ENCODE results near the gene SIRT7.

SIRT7 gene

DNA sequence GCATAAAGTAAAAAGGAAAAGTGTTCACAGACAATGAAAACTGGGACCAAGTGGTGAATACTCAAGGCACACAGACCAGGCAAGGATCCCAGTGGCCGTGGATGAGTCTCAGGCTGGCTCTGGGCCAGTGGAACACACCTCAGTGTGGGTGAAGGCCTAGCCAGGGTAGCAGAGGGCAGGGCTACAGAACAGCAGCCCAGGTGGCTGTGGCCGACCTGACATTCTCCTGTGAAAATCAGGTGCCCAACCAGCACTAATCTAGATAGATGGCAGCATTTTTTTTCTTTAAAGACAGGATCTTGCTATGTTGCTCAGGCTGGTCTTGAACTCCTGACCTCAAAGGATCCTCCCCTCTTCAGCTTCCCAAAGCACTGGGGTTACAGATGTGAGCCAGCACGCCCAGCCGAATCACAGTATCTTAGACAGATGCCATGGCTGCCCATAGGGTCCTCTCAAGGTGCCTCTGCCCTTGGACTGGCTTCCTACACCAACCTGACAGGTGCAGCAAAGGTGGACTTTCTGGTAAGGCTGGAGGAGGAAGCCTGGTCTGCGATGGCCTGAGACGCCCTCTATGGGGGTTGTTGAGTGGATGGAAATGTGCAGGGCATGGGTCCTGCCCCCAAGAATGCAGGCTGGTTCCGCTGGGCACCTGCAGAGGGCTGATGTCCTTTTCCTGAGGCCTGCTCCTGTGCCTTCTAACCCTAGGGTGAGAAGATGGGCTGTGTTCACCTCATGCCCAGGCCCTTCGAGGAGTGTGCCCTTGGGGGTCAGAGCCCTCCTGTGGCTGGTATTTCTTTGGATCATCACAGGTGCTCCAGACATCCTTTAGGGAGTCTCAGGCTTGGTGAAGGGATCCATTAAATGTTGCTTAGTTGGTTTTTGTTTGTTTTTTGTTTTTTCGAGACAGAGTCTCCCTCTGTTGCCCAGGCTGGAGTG is 53.9 kb downstream of the SIRT7 start:
- no peak for DNase-seq (ENCODE audit: low spot score)

DNA sequence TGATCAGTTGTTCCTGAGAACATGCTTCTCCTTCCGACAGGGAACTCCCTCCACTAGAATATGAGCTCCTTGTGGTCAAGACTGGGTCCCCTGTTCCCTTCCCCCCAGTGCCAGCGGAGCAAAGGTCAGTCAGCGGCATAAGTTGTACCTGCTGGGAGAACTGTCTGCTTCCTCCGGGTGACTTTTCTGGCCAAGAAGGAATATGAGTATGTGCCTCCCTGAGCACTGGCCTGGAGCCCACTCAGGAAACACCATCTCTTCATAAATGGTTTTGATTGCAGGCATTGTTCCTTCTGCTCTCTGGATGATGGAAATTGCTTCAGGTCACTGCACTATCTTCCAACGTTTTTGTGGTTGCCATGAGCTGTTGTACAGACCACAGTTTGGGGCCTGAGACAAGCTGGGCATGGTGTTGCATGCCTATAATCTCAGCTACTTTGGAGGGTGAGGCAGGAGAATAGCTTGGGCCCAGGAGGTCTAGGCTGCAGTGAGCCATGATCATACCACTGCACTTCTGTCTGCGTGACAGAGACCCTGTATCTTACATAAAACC is 54.8 kb downstream of the SIRT7 start:
- no peak for DNase-seq (ENCODE audit: low spot score)
